Measurements from ENCODE around the gene SREBF2.

Gene SREBF2

DNA sequence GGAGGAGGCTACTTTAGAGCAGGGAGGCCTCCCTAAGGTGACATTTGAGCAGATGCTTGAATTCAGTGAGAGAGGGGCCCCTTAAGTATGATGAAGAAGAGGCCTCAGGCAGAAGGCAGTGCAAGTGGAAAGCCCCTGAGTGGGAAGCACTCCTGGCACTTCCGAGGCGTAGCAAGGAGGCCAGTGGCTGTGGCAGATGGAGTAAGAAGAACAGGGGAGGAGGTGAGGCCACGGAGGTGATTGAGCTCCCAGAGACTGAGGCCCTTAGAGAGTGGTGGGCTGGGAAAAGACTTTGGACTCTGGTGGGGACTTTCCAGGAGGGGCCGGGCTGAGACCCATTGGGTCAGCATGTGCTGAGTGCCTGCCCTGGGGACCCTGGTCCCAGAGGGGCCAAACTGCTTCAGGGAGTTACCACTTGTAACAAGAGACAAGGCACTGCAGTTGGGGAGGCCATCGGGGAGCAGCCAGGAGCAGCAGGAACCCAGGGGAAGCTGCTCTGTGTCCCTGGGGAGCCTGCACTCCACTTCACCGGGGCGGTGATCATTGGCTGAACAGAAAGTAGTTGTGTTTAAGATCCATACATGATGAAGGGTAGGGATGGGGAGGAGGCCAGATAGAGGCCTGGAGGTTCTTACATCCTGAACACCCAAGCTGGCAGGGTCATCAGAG is 116.5 kb downstream of the SREBF2 start:
- DNase-seq, result no peak

DNA sequence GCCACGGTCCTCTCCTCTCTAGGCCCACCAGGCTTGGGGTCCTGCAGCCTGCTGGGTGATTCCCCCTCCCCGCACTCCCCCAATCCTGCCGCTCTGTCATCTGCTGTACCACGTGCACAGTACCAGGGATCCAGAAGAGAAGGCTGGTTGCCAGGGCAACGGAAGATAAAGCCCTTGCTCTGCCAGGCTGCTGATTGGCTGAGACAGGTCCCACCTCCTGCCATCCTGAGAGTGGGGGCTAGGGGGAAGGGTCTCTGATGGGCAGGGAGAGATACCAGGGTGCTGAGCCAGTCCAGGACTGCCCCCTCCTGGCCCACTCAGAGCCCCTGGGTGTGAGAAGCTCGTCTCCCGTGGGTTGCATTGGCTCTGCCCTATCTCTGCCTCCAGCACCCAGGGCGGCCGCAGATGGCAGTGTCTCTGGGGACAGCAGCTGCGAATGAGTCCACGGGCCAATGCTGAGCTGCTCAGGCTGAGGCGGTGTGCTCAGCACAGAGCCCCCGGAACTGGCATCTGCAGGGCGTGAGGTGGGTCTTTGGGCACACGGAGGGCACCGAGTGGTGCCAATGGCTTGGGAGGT is 119.1 kb downstream of the SREBF2 start, which contains the start of gene SMIM45:
SMIM45 (plus strand) TSS at position 253 of the 577 bp plus-strand sequence.
- no peak for DNase-seq

DNA sequence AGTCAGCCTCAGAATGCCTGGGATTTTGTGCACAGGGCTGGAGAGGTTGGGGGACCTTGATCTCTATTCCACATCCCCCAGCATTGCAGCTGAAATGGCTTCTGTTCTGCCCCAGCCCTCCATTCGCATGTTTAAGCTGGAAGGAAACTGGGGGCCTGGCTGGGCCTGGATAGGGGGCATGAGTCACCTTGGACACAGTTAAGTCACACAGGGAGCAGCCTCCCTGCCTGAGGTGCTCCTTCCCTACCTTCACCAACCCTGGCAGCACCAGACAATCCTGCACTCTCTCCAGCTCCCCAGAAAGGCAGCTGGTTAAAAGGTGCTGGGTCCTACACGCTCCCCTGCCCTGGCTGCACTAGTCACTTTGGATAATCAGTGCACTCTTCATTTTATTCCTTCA is 119.8 kb downstream of the SREBF2 start:
- no peak for DNase-seq
